ENCODE measurements around the gene PRSS37.

GRCh38 chr7:141889321-141889720, 48.0 kb upstream of the PRSS37 start:
- TF ChIP-seq EZH2 (IDR thresholded peaks at IDR 0.05; ENCODE audit: borderline replicate concordance, low read length) (no peak), CTCF (IDR thresholded peaks at IDR 0.05; ENCODE audit: low read length) (no peak)

All from OCI-LY1 (cell line).